ENCODE measurements around the gene PTK7.

Gene PTK7

DNA sequence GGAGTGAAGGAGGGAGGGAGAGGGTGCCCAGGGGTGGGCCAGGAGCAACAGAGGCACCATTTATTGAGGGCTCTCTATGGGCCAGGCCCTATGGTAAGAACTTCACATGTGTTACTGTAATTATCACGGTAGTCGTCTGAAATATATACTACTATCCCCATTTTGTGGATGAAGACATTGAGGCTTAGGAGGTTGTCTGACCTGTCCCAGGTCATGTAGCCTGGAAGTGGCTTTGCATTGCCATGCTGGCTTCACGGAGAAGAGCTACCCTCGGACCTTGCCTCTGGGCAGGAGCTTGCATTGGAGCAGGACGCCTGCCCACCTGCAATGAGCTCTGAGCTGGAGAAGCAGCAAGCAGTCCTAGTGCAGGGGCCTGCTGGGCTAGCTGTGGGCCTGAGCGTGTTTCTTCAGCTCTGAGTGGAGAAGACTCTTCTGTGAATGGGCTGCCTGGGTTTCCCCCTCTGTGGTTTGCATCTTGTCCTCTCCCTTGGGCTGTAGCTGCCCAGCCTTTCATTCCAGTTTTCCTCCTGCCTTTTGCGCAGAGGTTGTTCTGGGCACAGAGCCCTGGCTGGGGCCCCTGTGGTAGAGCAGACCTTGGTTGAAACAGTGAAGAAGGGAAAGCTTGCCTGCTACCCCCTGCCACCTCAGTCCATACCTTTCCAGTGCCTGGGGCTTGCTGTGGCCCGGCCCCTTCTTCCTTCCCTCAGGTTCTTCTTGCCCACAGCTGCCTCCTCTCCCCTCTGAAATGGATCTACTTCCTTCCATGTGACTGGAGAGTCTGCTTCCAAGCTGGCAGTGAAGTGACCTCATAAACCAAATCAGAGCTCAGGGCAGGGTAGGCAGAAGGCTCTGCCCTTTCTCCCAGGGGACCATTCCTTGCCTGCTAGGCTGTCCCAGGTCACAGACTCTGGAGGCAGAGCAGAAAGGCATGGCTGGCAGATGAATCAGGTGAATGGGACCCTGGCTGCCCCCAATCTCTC lies 70.9 kb downstream of the PTK7 start:
- DNase-seq, result no peak

DNA sequence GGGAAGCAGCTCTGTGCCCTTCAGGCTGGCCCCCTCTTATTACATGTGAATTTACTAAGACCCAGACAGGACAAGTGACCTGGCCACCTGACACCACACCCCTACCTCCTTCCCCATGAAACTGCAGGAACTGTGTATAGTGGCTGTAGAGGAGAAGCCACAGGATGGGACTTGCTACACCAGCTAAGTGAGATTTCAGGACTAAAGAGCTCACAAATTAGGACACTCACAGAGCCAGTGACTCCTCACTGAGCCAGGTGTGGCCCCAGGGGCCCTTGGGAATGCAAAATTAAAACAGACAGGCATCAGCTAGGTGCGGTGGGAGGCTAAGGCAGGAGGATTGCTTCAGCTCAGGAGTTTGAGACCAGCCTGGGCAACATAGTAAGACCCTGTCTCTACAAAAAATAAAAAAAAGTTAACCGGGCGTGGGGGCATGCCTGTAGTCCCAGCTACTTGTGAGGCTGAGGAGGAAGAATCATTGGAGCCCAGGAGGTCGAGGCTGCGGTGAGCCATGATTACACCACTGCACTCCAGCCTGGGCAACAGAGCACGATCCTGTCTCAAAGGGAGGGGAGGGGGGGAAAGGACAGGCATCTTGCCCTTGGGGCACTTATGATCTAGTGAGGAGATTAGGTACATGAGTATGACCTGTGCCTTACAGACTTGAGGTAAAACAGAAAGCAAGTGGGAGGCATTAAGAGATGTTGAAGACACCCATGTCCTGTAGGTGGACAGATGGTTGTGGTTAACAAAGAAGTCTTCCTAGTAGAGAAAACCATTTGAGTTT lies 71.8 kb downstream of the PTK7 start:
- no peak for DNase-seq

DNA sequence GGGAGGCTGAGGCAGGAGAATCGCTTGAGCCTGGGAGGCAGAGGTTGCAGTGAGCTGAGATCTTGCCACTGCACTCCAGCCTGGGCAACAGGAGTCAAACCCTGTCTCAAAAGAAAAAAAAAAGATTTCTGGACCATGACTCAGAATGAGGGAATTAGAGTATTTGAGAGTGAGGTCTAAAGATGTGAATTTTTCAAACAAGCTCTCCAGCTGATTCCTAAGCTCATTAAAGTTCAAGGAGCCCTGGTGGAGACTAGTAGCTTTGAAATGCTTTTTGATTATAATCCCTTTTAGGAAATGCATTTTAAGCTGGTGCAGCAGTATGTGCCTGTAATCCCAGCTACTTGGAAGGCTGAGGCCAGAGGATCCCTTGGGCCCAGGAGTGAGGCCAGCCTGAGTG lies 73.2 kb downstream of the PTK7 start:
- no peak for DNase-seq

DNA sequence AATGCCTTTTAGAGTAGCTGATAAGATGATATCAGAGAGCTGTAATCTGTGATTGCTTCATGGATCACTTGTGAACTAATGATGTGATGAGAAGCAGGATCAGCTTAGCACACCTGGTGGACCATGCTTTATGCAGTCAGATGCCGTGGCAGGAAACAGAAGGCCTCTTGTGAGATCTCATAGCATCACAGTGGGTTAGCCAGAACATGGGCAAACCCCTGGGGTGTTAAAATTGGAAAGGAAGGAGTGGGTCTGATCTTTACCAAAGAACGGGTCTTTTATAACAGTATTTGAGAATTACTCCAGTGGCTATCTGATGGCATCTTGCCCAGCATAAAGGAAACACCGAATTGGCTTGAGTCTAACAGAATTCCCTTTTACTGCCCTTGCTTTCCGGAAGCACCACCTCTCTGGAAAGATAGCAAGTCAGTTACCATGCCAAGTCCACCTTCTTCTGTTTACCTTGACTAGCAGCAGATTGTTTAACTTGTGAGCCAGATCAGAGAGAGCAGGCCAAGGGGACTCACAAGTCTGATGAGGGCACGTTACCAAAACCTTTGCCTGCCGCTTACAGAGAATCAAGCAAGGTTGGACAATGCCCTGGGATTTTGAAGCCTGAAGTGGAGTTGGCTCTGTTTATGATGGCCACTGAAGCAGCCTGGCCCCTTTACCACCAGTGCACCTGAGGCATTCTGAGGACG lies 74.1 kb downstream of the PTK7 start:
- peak in 1 of 14 donors; percentile 62 for DNase-seq

DNA sequence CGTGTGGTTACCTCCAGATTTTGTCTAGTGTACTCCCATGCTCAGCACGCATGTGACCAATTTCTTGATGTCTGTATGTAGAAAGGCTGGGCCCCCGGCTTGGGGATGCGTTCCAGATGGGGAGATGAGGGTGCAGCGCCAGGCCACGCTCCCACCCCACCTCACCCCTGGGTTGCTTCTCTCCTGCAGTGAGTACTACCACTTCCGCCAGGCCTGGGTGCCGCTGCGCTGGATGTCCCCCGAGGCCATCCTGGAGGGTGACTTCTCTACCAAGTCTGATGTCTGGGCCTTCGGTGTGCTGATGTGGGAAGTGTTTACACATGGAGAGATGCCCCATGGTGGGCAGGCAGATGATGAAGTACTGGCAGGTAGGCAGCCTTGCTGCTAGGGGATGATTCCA lies 83.5 kb downstream of the PTK7 start:
- no peak for DNase-seq

DNA sequence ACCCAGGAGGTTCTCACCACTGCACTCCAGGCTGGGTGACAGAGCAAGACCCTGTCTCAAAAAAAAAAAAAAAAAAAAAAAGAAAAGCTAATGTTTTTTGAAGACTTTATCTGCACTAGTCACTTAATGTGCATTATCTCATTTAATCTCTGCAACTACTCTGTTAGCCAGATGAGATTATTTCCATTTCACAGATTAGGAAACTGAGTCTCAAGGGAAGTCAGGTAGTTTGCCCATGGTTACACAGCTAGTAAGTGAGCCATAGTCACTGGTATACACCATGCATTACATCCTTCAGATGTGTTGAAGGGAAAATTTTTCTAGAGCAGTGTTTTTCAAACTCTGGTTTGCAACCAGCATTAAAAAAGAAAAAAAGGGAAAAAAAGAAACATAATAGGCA lies 87.8 kb downstream of the PTK7 start:
- no peak for DNase-seq

DNA sequence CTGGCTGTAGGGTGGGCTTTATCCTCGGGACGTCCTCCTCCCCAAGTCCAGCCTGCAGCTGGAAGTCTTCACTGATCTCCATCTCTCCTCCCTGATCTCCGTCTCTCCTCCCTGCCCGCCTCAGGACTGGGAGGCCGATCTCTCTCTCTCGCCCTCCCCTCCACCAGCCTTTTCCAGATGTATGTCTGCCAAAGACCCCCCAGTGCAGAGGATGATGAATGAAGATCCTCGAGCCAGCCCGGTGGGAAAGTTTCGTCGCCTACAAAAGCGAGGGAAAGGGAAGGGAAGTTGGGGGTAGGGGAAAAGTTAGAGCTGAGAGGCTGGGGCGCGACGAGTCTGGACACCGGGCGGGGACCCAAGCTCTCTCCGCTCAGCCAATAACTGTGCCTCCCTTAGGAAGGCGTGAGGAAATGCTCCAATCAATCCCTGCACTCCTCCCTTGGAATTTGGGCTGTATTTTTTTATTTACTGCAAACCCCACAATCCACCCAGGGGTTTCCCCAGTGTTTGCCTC lies 94.4 kb downstream of the PTK7 start:
- DNase-seq, result peak in 2 of 14 donors; percentile 32 to 56

DNA sequence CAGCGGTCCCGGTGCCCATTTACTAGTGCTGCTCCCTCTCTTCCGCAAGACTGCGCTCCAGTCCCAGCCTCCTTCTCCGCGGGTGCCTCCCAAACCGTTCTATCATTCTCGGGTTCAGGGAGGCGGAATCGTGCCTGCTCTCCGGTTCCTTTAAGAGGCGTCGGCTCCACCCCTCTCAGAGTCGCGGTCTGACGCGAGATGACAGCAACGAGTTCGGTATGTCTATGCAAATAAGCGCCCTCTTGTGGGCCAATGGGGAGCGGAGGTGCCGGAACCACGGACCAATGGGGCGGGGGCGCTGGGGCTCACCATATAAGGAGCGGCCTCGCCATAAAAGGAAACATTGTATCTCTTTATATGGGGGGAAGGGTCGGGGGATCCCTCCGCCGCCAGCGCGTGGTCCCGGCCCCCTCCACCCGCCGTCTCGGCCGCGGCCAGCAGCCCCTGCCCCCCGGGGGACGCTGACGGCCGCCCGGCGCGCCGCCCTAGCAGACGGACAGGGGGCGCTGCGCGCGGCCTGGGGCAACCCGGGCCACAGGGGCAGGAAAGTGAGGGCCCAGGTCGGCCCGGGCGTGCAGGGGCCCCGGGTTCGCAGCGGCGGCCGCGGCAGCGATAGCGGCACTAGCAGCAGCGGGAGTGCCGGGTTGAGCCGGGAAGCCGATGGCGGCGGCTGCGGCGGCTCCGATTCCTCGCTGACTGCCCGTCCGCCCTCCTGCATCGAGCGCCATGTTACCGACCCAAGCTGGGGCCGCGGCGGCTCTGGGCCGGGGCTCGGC lies 95.0 kb downstream of the PTK7 start, which contains the start of gene SRF:
SRF (plus strand) TSS at position 339 of the 776 bp plus-strand sequence; CDS start at position 727, 388 bp downstream.
- DNase-seq, result peak; percentile 89 to 99 (median 98)

DNA sequence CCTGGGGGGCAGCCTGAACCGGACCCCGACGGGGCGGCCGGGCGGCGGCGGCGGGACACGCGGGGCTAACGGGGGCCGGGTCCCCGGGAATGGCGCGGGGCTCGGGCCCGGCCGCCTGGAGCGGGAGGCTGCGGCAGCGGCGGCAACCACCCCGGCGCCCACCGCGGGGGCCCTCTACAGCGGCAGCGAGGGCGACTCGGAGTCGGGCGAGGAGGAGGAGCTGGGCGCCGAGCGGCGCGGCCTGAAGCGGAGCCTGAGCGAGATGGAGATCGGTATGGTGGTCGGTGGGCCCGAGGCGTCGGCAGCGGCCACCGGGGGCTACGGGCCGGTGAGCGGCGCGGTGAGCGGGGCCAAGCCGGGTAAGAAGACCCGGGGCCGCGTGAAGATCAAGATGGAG lies 95.6 kb downstream of the PTK7 start:
- peak in 2 of 14 donors; percentile 48 to 50 for DNase-seq

DNA sequence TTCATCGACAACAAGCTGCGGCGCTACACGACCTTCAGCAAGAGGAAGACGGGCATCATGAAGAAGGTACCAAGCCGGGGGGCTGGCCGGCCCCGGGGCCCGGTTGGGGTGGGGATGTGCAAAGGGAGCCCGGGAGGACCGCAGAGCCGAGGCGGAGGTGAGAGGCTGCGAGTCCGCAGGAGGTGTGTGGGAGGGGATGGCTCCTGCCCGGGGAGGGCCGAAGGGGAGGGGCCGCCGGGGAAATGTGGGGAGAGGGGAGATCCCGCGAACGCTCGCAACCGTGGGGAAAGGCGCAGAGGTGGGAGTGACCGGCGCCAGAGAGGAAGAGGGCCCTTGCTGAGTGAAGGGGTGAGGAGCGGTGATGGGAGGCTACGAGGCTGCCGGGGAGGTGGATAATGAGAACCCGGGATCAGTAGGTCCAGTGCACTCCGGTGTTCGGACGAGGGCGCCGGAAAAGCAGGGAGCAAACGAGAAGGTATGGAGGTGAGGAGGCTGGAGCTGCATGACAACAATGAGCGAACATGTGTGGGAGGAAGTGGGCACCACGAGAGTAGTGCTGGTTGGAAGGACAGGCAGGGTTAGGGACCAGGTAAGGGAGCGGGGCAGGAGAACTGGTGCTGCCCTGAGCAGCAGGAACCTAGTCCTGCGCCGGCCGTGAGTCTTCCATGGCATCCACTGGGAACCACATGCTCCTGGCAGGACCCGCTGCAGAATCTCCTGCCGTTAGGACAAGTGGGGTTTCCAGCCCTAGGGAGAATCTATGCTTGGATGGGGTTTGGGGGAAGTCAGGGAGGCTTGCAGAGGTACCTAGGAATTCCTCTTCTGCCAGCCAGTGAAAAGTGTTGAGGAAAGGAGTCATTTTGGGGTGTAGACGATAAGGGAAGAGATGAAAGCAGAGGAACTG lies 96.2 kb downstream of the PTK7 start:
- DNase-seq, result peak in 11 of 14 donors; percentile 13 to 64 (median 47)

DNA sequence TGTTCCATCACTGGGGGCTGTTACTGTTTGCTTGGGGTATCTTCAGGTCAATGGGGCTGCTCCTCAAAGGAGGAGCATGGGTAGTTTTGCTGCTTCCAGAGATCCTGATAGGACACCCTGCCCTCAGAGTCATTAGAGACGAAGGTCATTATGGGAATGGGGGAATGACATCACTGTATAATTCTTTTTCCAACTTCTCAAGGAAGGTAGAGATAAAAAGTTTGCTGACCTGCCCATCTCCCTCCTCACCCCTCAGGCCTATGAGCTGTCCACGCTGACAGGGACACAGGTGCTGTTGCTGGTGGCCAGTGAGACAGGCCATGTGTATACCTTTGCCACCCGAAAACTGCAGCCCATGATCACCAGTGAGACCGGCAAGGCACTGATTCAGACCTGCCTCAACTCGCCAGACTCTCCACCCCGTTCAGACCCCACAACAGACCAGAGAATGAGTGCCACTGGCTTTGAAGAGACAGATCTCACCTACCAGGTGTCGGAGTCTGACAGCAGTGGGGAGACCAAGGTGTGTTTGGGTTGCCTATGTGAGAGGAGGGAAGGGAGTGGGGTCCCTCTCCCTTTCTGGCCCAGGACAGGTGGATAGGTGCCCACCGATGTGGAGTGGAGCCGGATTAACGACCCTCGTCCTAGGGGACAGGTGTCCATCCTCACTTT lies 97.6 kb downstream of the PTK7 start:
- no peak for DNase-seq

DNA sequence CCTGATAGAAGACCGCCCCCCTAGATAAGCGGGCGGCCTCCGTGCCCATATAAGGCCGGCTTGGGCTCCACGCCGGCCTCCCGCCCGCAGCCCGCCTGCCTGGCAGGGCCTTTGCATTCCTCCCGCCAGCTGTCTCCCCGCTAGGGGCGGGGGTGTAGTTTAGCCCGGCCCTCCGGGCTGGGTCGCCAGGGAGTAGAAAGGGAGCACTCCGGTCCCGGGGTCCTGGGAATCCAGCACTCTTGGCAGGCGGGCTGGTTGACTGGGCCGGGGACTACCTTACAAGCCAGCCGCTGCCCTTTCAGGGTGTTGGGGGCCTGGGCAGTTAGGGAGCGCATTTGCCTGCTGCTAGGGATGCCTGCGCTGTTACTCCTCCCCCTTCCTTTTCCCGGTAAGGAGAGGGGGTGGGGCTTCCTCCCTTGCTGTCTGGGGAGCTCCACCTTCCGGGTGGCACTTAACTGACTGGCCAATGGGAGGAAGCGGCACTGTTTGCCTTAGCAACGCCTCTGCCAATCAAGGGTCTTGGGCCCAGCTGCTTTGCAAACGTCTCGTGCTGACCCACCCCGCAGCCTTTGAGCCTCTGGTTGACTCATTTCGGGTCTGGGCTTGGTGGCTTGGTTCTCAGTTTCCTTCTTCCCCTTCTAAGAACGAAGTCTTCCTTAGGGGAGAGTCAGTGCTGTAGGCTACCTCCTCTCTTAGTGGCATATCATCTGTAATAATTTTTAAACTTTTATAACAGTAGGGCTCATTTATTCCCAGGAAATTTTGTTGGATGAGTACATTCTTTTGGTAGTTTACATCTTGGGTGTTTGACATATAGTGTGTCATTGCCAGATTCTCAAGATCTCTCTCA lies 98.4 kb downstream of the PTK7 start:
- peak; percentile 69 to 98 (median 92) for DNase-seq

DNA sequence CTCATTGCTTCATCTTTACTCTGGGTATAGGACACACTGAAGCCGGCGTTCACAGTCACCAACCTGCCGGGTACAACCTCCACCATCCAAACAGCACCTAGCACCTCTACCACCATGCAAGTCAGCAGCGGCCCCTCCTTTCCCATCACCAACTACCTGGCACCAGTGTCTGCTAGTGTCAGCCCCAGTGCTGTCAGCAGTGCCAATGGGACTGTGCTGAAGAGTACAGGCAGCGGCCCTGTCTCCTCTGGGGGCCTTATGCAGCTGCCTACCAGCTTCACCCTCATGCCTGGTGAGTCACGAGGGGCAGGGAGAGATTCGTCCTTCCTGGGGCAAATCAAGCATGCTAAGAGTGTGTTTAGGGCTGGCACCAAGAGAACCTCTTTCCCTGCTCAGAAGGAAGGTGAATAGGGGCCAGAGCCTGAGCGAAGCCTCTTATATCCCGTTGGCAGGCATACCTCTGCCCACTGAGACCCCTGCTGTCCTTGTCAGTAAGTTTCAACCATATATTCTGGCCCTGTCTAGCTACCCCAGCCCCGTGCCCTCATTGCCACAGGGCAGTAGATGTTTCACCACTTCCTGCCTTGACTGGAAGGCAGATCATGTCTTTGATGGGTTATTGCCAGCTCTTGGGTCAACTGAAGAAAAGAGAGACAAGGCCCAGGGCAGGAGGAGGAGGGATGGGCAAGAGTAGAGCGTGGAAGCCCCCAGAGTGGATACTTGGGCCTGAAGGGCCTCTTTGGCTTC lies 99.7 kb downstream of the PTK7 start:
- no peak for DNase-seq

DNA sequence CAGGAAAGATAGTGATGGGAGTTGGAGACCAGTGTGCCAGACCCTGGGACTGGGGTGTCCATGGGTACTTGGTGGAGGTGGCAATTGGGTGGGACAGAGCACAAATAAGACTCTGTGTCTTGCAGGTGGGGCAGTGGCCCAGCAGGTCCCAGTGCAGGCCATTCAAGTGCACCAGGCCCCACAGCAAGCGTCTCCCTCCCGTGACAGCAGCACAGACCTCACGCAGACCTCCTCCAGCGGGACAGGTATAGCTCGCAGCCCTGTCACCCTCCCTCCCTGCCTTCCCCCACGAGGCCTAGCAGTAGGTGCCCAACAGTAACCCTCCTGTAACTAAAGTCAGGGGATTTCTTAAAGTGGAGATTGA lies 100.3 kb downstream of the PTK7 start:
- DNase-seq, result no peak

DNA sequence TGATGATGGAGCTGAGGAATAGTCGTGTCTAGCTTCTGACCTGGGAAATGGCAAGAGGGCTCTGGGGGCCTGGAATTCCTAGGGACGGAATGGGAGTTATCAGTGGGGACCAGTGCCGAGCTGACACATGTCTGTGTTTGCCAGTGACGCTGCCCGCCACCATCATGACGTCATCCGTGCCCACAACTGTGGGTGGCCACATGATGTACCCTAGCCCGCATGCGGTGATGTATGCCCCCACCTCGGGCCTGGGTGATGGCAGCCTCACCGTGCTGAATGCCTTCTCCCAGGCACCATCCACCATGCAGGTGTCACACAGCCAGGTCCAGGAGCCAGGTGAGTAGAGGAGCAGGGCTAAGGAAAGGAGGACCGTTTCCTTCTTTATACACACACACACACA lies 102.0 kb downstream of the PTK7 start:
- no peak for DNase-seq

DNA sequence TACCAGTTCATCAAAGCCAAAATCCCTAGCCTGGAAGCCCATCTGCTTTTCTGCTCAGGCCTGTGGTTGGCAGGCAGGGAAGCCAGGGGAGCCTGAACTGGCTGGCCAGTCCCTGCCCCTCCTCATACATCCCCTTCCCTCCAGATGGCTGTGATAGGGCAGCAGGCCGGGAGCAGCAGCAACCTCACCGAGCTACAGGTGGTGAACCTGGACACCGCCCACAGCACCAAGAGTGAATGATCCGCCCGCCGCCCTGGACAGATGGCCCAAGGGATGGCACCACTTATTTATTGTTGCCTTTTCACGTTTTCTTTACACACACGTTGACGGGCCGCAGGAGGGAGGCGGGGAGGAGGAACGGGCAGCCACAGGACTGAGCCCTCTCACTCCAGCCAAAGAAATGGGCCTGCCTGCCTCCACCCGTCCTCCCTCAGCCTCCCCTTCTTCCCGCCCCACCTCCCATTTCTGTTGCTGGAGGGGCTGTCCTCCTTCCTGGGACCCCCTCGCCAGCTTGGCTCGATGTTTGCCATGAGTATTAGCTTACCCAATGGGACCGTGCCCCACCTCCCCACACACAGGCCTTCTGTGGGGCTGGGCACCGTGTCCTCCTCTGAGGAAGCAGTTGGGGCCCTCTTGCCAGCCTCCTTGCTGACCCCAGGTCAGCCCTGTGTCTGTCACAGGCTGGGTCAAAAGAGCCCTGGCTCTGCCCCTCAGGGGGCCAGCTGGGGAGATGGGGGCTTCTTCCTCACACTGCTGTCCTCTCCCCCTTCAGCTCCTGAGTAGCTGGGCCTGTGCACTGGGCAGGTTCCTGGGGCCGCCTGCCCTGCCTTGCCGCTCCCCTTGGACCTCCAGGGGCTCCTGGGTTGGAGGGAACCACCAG lies 103.1 kb downstream of the PTK7 start:
- no peak for DNase-seq

DNA sequence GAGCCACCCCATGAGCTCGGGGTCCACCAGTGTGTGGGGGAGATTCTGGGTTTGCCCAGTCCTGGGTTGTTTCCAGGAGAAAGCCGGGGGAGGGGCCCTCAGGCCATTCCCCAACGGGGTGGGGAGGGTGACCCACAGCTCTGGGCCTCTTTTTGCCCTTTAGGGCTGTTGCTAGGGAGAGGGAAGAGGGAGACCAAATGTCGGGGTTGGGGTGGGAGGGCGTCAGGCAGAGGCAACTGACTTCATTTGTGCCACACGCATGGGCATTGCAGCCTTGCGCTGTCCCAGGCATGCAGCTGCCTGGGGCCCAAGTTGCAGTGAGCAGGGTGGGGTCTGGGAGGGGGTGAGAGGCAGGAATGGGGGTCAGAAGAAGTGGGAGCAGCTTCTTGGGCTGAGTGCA lies 103.9 kb downstream of the PTK7 start:
- no peak for DNase-seq

Measured in C1 segment of cervical spinal cord (tissue), 14 donors.